ENCODE data around the gene NCOA1.

GRCh38 chr2:24566209-24566608 lies 75.2 kb downstream of the NCOA1 start:
- TF ChIP-seq CHD2 (IDR thresholded peaks at IDR 0.05; ENCODE audit: borderline replicate concordance, low read depth, low read length), result no peak
- no peak for TF ChIP-seq CTCF (IDR thresholded peaks at IDR 0.05 in 2 of 3, conservative IDR thresholded peaks at IDR 0.05 in 1 of 3; ENCODE audit: control insufficient read depth in 2 of 3, extremely low read depth in 1 of 3, insufficient read depth in 1 of 3, low read depth in 3 of 3, low read length in 3 of 3)
- TF ChIP-seq EZH2 (IDR thresholded peaks at IDR 0.05; ENCODE audit: borderline replicate concordance, control insufficient read depth, low read depth, low read length), result no peak
- no peak for TF ChIP-seq TCF12 (IDR thresholded peaks at IDR 0.05; ENCODE audit: low read depth, low read length)
- TF ChIP-seq PKNOX1 (IDR thresholded peaks at IDR 0.05), result no peak
- no peak for TF ChIP-seq JUNB (IDR thresholded peaks at IDR 0.05)

All from GM12878 (cell line).